Hepatocyte (in vitro differentiated cells): ENCODE data around the gene CACNA1F. TPM values are rescaled to one million over a fixed set of nuclear protein-coding genes. Genes with fewer than 3 reads are reported as not detected.

Source experiments
- DNase-seq: peaks from one replicate; pipeline ENCODE4 v3.0.0-alpha.2; 2016; ENCODE audit warnings: low spot score
- H2AFZ ChIP-seq: fragments of 200-600 bp; sonication (generic); 2 replicates; pipeline ENCODE4 v1.6.0; 2016; ENCODE audit warnings: antibody characterized with exemption, mild to moderate bottlenecking
- H3K27ac ChIP-seq: fragments of 200-600 bp; sonication (generic); 2 replicates; pipeline ENCODE4 v1.5.1; 2016; ENCODE audit warnings: mild to moderate bottlenecking
- H3K27me3 ChIP-seq: fragments of 200-600 bp; sonication (generic); 2 replicates; pipeline ENCODE4 v1.6.1; 2016
- H3K36me3 ChIP-seq: fragments of 200-600 bp; sonication (generic); replicated peaks from 2 replicates; pipeline ENCODE4 v1.5.1; 2016; ENCODE audit warnings: low read depth; ENCODE audit not compliant: insufficient read depth
- H3K4me1 ChIP-seq: fragments of 200-600 bp; sonication (generic); 2 replicates; pipeline ENCODE4 v1.5.1; 2016; ENCODE audit warnings: mild to moderate bottlenecking, moderate library complexity; ENCODE audit not compliant: insufficient read depth
- H3K4me2 ChIP-seq: fragments of 200-600 bp; sonication (generic); 2 replicates; pipeline ENCODE4 v1.6.0; 2016
- H3K4me3 ChIP-seq: fragments of 200-600 bp; sonication (generic); 2 replicates; pipeline ENCODE4 v1.5.1; 2016; ENCODE audit warnings: mild to moderate bottlenecking
- H3K79me2 ChIP-seq: fragments of 200-600 bp; sonication (generic); 2 replicates; pipeline ENCODE4 v1.6.0; 2017; ENCODE audit warnings: mild to moderate bottlenecking
- H3K9me2 ChIP-seq: fragments of 200-600 bp; sonication (generic); replicated peaks from 2 replicates; pipeline ENCODE4 v1.6.0; 2017; ENCODE audit warnings: mild to moderate bottlenecking; ENCODE audit not compliant: insufficient read depth
- H3K9me3 ChIP-seq: fragments of 200-600 bp; sonication (generic); 2 replicates; pipeline ENCODE4 v1.5.1; 2016; ENCODE audit warnings: low read depth, mild to moderate bottlenecking
- H4K20me1 ChIP-seq: fragments of 200-600 bp; sonication (generic); 2 replicates; pipeline ENCODE4 v1.6.0; 2016; ENCODE audit warnings: mild to moderate bottlenecking; ENCODE audit not compliant: insufficient read depth, poor library complexity, severe bottlenecking
- CTCF ChIP-seq: fragments of 200-600 bp; sonication (generic); IDR thresholded peaks from 2 replicates; pipeline ENCODE4 v1.5.1; 2016; ENCODE audit warnings: antibody characterized with exemption, mild to moderate bottlenecking; ENCODE audit not compliant: poor library complexity
- EZH2 ChIP-seq: fragments of 200-600 bp; sonication (generic); IDR thresholded peaks from 2 replicates; pipeline ENCODE4 v1.6.1; 2016; ENCODE audit warnings: antibody characterized with exemption, mild to moderate bottlenecking, borderline replicate concordance
- EZH2phosphoT487 ChIP-seq: fragments of 200-600 bp; sonication (generic); IDR thresholded peaks from one replicate; pipeline ENCODE4 v1.6.1; 2018; ENCODE audit warnings: antibody characterized with exemption, mild to moderate bottlenecking, low read depth, moderate library complexity; ENCODE audit not compliant: unreplicated experiment, severe bottlenecking
- WGBS: methylation state at CpG from one replicate; pipeline ENCODE4 v1.1.6; 2016; ENCODE audit warnings: low lambda C conversion rate; ENCODE audit errors: missing lambda C conversion rate; 5-methylcytosine and 5-hydroxymethylcytosine counted together
- polyA plus RNA-seq: library from polyadenylated mRNA; unstranded; fragments of >200 nt; fragmentation: Nextera tagmentation; extraction: Ambion mirVana; gene quantifications from 2 replicates; pipeline ENCODE4 v1.2.1, GENCODE V29; 2016
- total RNA-seq: library from RNA; depleted of rRNA; stranded (reverse); fragments of >200 nt; gene quantifications from 2 replicates; pipeline ENCODE4 v1.2.3, GENCODE V29; 2014

Gene CACNA1F
- total and polyA plus RNA-seq, 2 experiments from 2014 or later = 0.27 to 1.6 TPM

GRCh38 chrX:49190821-49191573 is 42.1 kb downstream of the CACNA1F start:
- peak overlapping the region; percentile 84 for H3K27ac ChIP-seq
- peak overlapping the region; percentile 80 for H3K4me2 ChIP-seq
- no peaks in the 10 kb centered on the region for H3K79me2 ChIP-seq
- peak; percentile 95 for DNase-seq
- H3K4me3 ChIP-seq = peak overlapping the region; percentile 64
- H3K4me1 ChIP-seq = no peaks in the 10 kb centered on the region
- no peak overlapping the region for H2AFZ ChIP-seq
- no peaks in the 10 kb centered on the region for H3K9me3 ChIP-seq
- TF ChIP-seq CTCF = no peak
- TF ChIP-seq EZH2phosphoT487 = no peak
- TF ChIP-seq EZH2 = no peak
- no peaks in the 10 kb centered on the region for H3K27me3 ChIP-seq
- H3K9me2 ChIP-seq = no peaks in the 10 kb centered on the region
- no peaks in the 10 kb centered on the region for H3K36me3 ChIP-seq
- H4K20me1 ChIP-seq = no peaks in the 10 kb centered on the region
- 54% methylated on average over 31 of the region's 32 CpGs for WGBS

GRCh38 chrX:49189606-49190005 is 43.5 kb downstream of the CACNA1F start:
- Histone ChIP-seq H3K4me2 (peak overlapping the region; percentile 71), H3K79me2 (no peaks in the 10 kb centered on the region), H3K4me3 (no peak overlapping the region), H3K27me3 (no peaks in the 10 kb centered on the region), H3K36me3 (no peaks in the 10 kb centered on the region), H3K4me1 (no peaks in the 10 kb centered on the region), H3K9me2 (no peaks in the 10 kb centered on the region), H4K20me1 (no peaks in the 10 kb centered on the region), H3K9me3 (no peaks in the 10 kb centered on the region), H3K27ac (peak overlapping the region; percentile 84), H2AFZ (no peak overlapping the region)
- TF ChIP-seq EZH2phosphoT487 (no peak), CTCF (no peak), EZH2 (no peak)
- no peak for DNase-seq
- 79% methylated on average over 6 of the region's 6 CpGs for WGBS

- no peak overlapping the region for H3K4me3 ChIP-seq
- H2AFZ ChIP-seq = no peak overlapping the region
- 75% methylated on average over 7 of the region's 8 CpGs for WGBS
- no peaks in the 10 kb centered on the region for H3K27me3 ChIP-seq
- no peak for DNase-seq
- no peaks in the 10 kb centered on the region for H3K36me3 ChIP-seq
- no peaks in the 10 kb centered on the region for H3K9me2 ChIP-seq
- H3K4me2 ChIP-seq = no peak overlapping the region
- TF ChIP-seq CTCF = no peak
- H3K79me2 ChIP-seq = no peaks in the 10 kb centered on the region
- H3K27ac ChIP-seq = no peak overlapping the region
- no peaks in the 10 kb centered on the region for H4K20me1 ChIP-seq
- H3K9me3 ChIP-seq = no peaks in the 10 kb centered on the region
- no peaks in the 10 kb centered on the region for H3K4me1 ChIP-seq
Measured at GRCh38 chrX:49188468-49189076, 44.6 kb downstream of the CACNA1F start.
